ENCODE results near the gene MCU.
"Not testable (repeated sequence)": the region's sequence is repeated elsewhere in the genome, so short reads cannot be mapped to it uniquely, and the experiment has no call there.

GRCh38 chr10:72686430-72686829, 5.5 kb upstream of the MCU start:
- not testable (repeated sequence) for TF ChIP-seq CTCF, POLR2A (IDR thresholded peaks at IDR 0.05)
